OCI-LY1 (cell line): ENCODE data around the gene HDHD5.

ENCODE experiments used
- EZH2 ChIP-seq: fragments of 200-600 bp; sonication (generic), shearing (Covaris generic); IDR thresholded peaks from 2 replicates; pipeline ENCODE4 v1.8.0; 2017; ENCODE audit warnings: borderline replicate concordance, mixed run types, mild to moderate bottlenecking, antibody characterized with exemption, low read length, moderate library complexity, mixed read lengths
- TF ChIP-seq, protein P1 (sequence below): fragments of 200-600 bp; sonication (generic), shearing (Covaris generic); IDR thresholded peaks from 2 replicates; pipeline ENCODE4 v1.5.1; 2017; ENCODE audit warnings: mild to moderate bottlenecking, antibody characterized with exemption, low read length, moderate library complexity, mixed read lengths

- TF ChIP-seq, protein P1, sequence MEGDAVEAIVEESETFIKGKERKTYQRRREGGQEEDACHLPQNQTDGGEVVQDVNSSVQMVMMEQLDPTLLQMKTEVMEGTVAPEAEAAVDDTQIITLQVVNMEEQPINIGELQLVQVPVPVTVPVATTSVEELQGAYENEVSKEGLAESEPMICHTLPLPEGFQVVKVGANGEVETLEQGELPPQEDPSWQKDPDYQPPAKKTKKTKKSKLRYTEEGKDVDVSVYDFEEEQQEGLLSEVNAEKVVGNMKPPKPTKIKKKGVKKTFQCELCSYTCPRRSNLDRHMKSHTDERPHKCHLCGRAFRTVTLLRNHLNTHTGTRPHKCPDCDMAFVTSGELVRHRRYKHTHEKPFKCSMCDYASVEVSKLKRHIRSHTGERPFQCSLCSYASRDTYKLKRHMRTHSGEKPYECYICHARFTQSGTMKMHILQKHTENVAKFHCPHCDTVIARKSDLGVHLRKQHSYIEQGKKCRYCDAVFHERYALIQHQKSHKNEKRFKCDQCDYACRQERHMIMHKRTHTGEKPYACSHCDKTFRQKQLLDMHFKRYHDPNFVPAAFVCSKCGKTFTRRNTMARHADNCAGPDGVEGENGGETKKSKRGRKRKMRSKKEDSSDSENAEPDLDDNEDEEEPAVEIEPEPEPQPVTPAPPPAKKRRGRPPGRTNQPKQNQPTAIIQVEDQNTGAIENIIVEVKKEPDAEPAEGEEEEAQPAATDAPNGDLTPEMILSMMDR, result no peak
- no peak for TF ChIP-seq EZH2
Measured at GRCh38 chr22:17115236-17115635, 43.8 kb downstream of the HDHD5 start.
